Osteoblast (primary cell): ENCODE results near the gene SPSB3. TPM values are rescaled to one million over a fixed set of nuclear protein-coding genes. Genes with fewer than 3 reads are reported as not detected.

ENCODE experiments used
- DNase-seq: peaks from one replicate; pipeline ENCODE4 v3.0.0; 2011; ENCODE audit warnings: low spot score, mixed read lengths; ENCODE audit not compliant: insufficient read length; ENCODE audit errors: missing footprints
- H2AFZ ChIP-seq: 2 replicates; pipeline ENCODE4 v1.6.0; 2011; ENCODE audit warnings: mild to moderate bottlenecking, low read length
- H3K27ac ChIP-seq: 2 replicates; pipeline ENCODE4 v1.5.1; 2011; ENCODE audit warnings: mild to moderate bottlenecking, low read depth, low read length, moderate library complexity
- H3K27me3 ChIP-seq: 2 replicates; pipeline ENCODE4 v1.6.0; 2012; ENCODE audit warnings: mild to moderate bottlenecking, control low read depth, inconsistent platforms, low read length, moderate library complexity; ENCODE audit not compliant: insufficient read depth
- H3K36me3 ChIP-seq: 2 replicates; pipeline ENCODE4 v1.5.1; 2011; ENCODE audit warnings: mild to moderate bottlenecking, low read length, control low read depth, moderate library complexity; ENCODE audit not compliant: insufficient read depth
- H3K4me1 ChIP-seq: 2 replicates; pipeline ENCODE4 v1.5.1; 2011; ENCODE audit warnings: mild to moderate bottlenecking, low read length, control low read depth, moderate library complexity; ENCODE audit not compliant: insufficient read depth
- H3K4me2 ChIP-seq: 2 replicates; pipeline ENCODE4 v1.6.0; 2011; ENCODE audit warnings: mild to moderate bottlenecking, low read length; ENCODE audit not compliant: insufficient read depth
- H3K4me3 ChIP-seq: fragments of 200-600 bp; sonication (generic); 3 replicates; pipeline ENCODE4 v1.5.1; 2012; ENCODE audit warnings: mild to moderate bottlenecking, low read length, inconsistent platforms; ENCODE audit not compliant: insufficient read depth
- H3K79me2 ChIP-seq: 2 replicates; pipeline ENCODE4 v1.6.0; 2012; ENCODE audit warnings: mild to moderate bottlenecking, low read length, control low read depth, inconsistent platforms; ENCODE audit not compliant: insufficient read depth
- H3K9me3 ChIP-seq: 2 replicates; pipeline ENCODE4 v1.5.1; 2011; ENCODE audit warnings: low read depth, low read length, control low read depth
- H4K20me1 ChIP-seq: 2 replicates; pipeline ENCODE4 v1.6.0; 2012; ENCODE audit warnings: mild to moderate bottlenecking, low read length, control low read depth; ENCODE audit not compliant: insufficient read depth
- CTCF ChIP-seq: IDR thresholded peaks from 2 replicates; pipeline ENCODE4 v1.5.1; 2011; ENCODE audit warnings: mild to moderate bottlenecking, low read depth, low read length, moderate library complexity; ENCODE audit errors: extremely low read depth
- total RNA-seq: library from RNA; depleted of rRNA; stranded (reverse); fragments of >200 nt; gene quantifications from 2 replicates; pipeline ENCODE4 v1.2.3, GENCODE V29; 2012

SPSB3 gene
- total RNA-seq, 1 donor, result 42.3 TPM

- H3K4me3 ChIP-seq, result peak overlapping the region; percentile 99
- H3K27ac ChIP-seq, result no peak overlapping the region
- H3K9me3 ChIP-seq, result no peaks in the 10 kb centered on the region
- H2AFZ ChIP-seq, result peak overlapping the region; percentile 56
- peaks cover 25% of the 10 kb centered on the region for H3K4me1 ChIP-seq
- no peak for DNase-seq
- H3K27me3 ChIP-seq, result no peaks in the 10 kb centered on the region
- peaks cover 14% of the 10 kb centered on the region for H4K20me1 ChIP-seq
- no peak for TF ChIP-seq CTCF
- H3K36me3 ChIP-seq, result peaks cover 10% of the 10 kb centered on the region
- peaks cover 63% of the 10 kb centered on the region for H3K79me2 ChIP-seq
- peak overlapping the region; percentile 93 for H3K4me2 ChIP-seq
Observed at GRCh38 chr16:1825381-1825863, 43.1 kb upstream of the SPSB3 start.

GRCh38 chr16:1823821-1824220 lies 41.5 kb upstream of the SPSB3 start:
- no peaks in the 10 kb centered on the region for H3K27me3 ChIP-seq
- H3K79me2 ChIP-seq, result peaks cover 50% of the 10 kb centered on the region
- no peak overlapping the region for H2AFZ ChIP-seq
- H3K36me3 ChIP-seq, result peaks cover 14% of the 10 kb centered on the region
- peak; percentile 24 for TF ChIP-seq CTCF
- H4K20me1 ChIP-seq, result peaks cover 11% of the 10 kb centered on the region
- no peaks in the 10 kb centered on the region for H3K9me3 ChIP-seq
- H3K4me2 ChIP-seq, result no peak overlapping the region
- no peak overlapping the region for H3K4me3 ChIP-seq
- H3K27ac ChIP-seq, result no peak overlapping the region
- peaks cover 20% of the 10 kb centered on the region for H3K4me1 ChIP-seq
- DNase-seq, result peak; percentile 93

GRCh38 chr16:1822801-1823200 lies 40.4 kb upstream of the SPSB3 start:
- DNase-seq, result no peak
- Histone ChIP-seq H3K36me3 (peaks cover 14% of the 10 kb centered on the region), H3K4me1 (peaks cover 9% of the 10 kb centered on the region), H3K27ac (no peak overlapping the region), H2AFZ (no peak overlapping the region), H3K79me2 (peaks cover 40% of the 10 kb centered on the region), H4K20me1 (peaks cover 11% of the 10 kb centered on the region), H3K9me3 (no peaks in the 10 kb centered on the region), H3K4me2 (no peak overlapping the region), H3K27me3 (no peaks in the 10 kb centered on the region), H3K4me3 (no peak overlapping the region)
- TF ChIP-seq CTCF, result no peak

- Histone ChIP-seq H3K9me3 (no peaks in the 10 kb centered on the region), H3K27ac (no peak overlapping the region), H4K20me1 (peaks cover 11% of the 10 kb centered on the region), H3K4me2 (no peak overlapping the region), H2AFZ (no peak overlapping the region), H3K79me2 (peaks cover 32% of the 10 kb centered on the region), H3K4me3 (no peak overlapping the region), H3K27me3 (no peaks in the 10 kb centered on the region), H3K36me3 (peaks cover 14% of the 10 kb centered on the region), H3K4me1 (peaks cover 6% of the 10 kb centered on the region)
- DNase-seq, result no peak
- no peak for TF ChIP-seq CTCF
Observed at GRCh38 chr16:1821861-1822611, 39.7 kb upstream of the SPSB3 start.
